ENCODE measurements around the gene NPAS4.
"Not testable (repeated sequence)": the region's sequence is repeated elsewhere in the genome, so short reads cannot be mapped to it uniquely, and the experiment has no call there.

NPAS4 gene

GRCh38 chr11:66420671-66421476 lies at the start of gene NPAS4:
TSS of gene NPAS4 (plus strand) at chr11:66421035. CDS start at chr11:66421180, 145 bp downstream.
- DNase-seq (ENCODE audit: low read depth) = no peak

GRCh38 chr11:66371627-66372415 lies 49.0 kb upstream of the NPAS4 start, which contains the start of gene SLC29A2:
TSS of gene SLC29A2 (minus strand) at chr11:66371760. CDS start at chr11:66371591, 169 bp downstream.
- no peak for DNase-seq (ENCODE audit: low read depth)

GRCh38 chr11:66373265-66373664 lies 47.6 kb upstream of the NPAS4 start:
- no peak for DNase-seq (ENCODE audit: low read depth)

GRCh38 chr11:66373690-66374287 lies 47.0 kb upstream of the NPAS4 start:
- not testable (repeated sequence) for DNase-seq (ENCODE audit: low read depth)

- not testable (repeated sequence) for DNase-seq (ENCODE audit: low read depth)
These were observed 40.6 kb upstream of the NPAS4 start for GRCh38 chr11:66380264-66380663.

GRCh38 chr11:66384316-66384715 lies 36.5 kb upstream of the NPAS4 start:
- DNase-seq (ENCODE audit: low read depth) = not testable (repeated sequence)

GRCh38 chr11:66386171-66387069 lies 34.4 kb upstream of the NPAS4 start:
- DNase-seq (ENCODE audit: low read depth) = peak; percentile 83

- peak; percentile 62 for DNase-seq (ENCODE audit: low read depth)
These were observed 32.0 kb upstream of the NPAS4 start for GRCh38 chr11:66388780-66389386.

- no peak for DNase-seq (ENCODE audit: low read depth)
These were observed 29.5 kb upstream of the NPAS4 start for GRCh38 chr11:66391322-66391721.

- no peak for DNase-seq (ENCODE audit: low read depth)
These were observed 26.9 kb upstream of the NPAS4 start for GRCh38 chr11:66393954-66394353.

- DNase-seq (ENCODE audit: low read depth) = no peak
These were observed 13.2 kb upstream of the NPAS4 start for GRCh38 chr11:66407651-66408050.

- peak; percentile 92 for DNase-seq (ENCODE audit: low read depth)
These were observed 12.2 kb upstream of the NPAS4 start for GRCh38 chr11:66408488-66409214.

GRCh38 chr11:66409226-66409625 lies 11.6 kb upstream of the NPAS4 start:
- no peak for DNase-seq (ENCODE audit: low read depth)

- DNase-seq (ENCODE audit: low read depth) = no peak
These were observed 10.6 kb upstream of the NPAS4 start for GRCh38 chr11:66410191-66410590.

- DNase-seq (ENCODE audit: low read depth) = no peak
These were observed 9.5 kb upstream of the NPAS4 start for GRCh38 chr11:66411323-66411722.

GRCh38 chr11:66412110-66412509 lies 8.7 kb upstream of the NPAS4 start:
- DNase-seq (ENCODE audit: low read depth) = no peak

- DNase-seq (ENCODE audit: low read depth) = no peak
These were observed 7.7 kb upstream of the NPAS4 start for GRCh38 chr11:66413167-66413566.

- DNase-seq (ENCODE audit: low read depth) = no peak
These were observed 6.5 kb upstream of the NPAS4 start for GRCh38 chr11:66414120-66414934.

GRCh38 chr11:66415423-66415822 lies 5.4 kb upstream of the NPAS4 start:
- DNase-seq (ENCODE audit: low read depth) = no peak

- no peak for DNase-seq (ENCODE audit: low read depth)
These were observed 3.8 kb upstream of the NPAS4 start for GRCh38 chr11:66417000-66417399.
